GM19372 (cell line): ENCODE results near the gene SLC25A22.

Experiments used
- ATAC-seq: cut with Tn5 transposase; IDR thresholded peaks from one replicate; pipeline ENCODE4 v1.9.1; 2021; ENCODE audit warnings: mild to moderate bottlenecking, low read depth, moderate library complexity; ENCODE audit not compliant: unreplicated experiment

The SLC25A22 gene

DNA sequence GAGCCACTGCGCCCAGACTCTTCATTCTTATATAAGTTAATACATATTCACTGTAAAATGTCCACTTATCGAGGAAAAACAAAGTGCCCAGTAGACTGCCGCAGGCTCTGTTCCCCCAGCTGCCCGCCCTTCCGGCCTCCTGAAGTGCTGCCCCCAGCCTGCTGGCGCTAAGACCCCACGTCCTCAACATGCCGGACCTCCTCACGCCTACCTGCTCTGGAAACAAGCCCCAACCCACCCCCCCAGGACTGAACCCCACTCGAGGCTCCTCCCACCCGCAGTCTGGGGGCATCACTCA lies 21.9 kb downstream of the SLC25A22 start:
- ATAC-seq: no peak

DNA sequence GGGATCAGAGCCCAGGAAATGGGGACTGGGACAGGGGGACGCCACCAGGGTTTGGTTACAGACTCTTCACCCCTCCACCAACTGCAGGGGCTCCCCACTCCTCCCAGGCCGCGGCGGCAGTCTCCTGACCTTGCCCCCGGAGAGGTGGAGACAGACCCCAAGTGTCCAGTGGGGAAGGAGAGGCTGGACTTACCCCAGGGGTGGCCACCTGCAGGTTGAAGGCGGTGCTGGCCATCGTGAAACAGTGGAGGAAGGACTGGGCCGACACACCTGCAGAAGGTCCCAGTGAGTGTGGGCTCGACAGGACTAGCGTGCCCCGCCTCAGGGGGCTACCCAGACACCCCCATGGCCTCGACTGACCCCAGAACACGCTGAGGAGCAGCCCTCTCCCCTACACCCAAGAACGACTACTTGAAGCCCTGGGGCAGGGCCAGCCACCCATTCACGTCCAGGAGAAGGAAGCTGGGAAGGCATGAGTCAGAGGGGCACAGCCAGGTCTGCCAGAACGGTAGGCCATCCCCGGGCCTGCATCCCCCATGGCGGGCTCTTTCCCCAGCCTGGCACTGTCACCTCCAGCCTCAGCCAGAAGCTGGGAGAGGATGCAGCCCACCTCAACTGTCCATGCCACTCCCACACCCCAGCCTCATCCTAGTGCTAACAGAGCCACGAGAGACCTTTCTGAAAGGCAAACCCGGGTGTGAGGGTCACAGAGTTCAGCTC lies 23.0 kb downstream of the SLC25A22 start:
- no peak for ATAC-seq

- ATAC-seq: no peak
Observed at GRCh38 chr11:773830-774229, 24.3 kb downstream of the SLC25A22 start.

DNA sequence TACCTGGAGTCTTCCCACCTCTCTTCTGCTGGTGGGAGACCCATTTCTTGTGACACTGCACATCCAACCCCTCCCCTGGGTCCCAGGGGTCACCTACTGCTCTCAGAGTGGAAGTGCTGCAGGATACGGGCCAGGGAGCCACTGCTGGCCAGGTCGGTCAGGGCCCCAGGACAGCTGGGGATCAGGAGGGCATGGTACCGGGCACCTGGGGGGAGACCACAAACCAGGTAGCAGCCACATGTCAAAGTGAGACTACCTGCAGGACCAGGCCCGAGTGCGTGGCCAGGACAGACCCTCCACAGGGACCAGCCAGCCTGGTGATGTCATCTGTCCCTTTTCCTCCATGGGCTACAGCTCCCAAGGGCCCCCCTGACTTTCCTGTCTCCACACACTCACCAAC lies 24.7 kb downstream of the SLC25A22 start:
- ATAC-seq: no peak

GRCh38 chr11:772429-773390 lies 25.4 kb downstream of the SLC25A22 start:
- no peak for ATAC-seq

GRCh38 chr11:771617-772204 lies 26.4 kb downstream of the SLC25A22 start:
- ATAC-seq: no peak

GRCh38 chr11:770642-771616 lies 27.2 kb downstream of the SLC25A22 start:
- no peak for ATAC-seq

DNA sequence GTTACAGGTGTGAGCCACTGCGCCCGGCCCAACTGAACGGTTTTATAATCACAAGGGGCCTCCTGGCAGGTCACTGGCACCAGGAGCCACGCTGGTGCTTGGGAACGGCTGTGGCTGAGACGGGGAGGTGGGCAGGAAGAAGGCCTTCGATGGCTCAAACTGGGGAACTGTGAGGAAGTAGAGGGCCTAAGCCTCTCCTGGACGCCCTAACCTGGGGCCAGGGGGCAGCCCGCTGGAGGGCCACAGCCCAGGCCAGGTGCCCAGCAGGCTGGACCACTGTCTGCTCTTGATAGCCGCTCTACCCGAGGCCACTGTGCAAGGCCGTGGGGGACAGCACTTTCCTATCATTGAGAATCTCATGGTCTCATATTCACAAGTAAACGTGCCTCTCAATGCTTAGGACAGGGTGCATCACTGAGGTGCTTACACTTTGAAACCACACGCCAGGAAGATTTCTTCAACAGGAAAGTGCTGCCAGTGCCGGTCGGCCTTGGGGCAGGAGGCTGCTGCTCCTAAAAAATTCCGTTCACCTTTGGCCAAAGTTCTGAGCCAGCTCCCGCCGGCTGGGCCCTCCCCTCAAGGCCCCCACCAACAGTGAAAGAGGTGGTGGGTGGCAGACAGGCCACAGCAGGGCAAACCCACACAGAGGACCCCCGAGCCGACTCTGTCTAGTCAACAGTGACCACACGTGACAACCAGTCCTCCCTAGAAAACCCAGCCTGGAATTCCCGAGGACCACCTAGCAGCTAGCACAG lies 28.0 kb downstream of the SLC25A22 start:
- ATAC-seq: no peak

GRCh38 chr11:767238-767637 lies 30.8 kb downstream of the SLC25A22 start:
- no peak for ATAC-seq

DNA sequence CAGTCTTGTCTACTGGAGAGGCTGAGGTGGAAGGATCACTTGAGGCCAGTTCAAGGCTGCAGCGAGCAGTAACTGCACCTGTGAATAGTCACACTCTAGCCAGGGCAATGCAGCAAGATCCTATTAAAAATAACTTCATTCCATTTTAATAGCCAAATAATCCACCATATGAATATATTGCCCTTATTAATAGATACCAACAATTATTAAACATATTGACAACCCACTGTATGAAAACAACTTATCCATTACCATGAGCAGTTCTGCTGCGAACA lies 31.2 kb downstream of the SLC25A22 start:
- ATAC-seq: no peak

- ATAC-seq: no peak
Observed at GRCh38 chr11:766106-766935, 31.8 kb downstream of the SLC25A22 start.

GRCh38 chr11:765802-766091 lies 32.3 kb downstream of the SLC25A22 start:
- ATAC-seq: no peak

DNA sequence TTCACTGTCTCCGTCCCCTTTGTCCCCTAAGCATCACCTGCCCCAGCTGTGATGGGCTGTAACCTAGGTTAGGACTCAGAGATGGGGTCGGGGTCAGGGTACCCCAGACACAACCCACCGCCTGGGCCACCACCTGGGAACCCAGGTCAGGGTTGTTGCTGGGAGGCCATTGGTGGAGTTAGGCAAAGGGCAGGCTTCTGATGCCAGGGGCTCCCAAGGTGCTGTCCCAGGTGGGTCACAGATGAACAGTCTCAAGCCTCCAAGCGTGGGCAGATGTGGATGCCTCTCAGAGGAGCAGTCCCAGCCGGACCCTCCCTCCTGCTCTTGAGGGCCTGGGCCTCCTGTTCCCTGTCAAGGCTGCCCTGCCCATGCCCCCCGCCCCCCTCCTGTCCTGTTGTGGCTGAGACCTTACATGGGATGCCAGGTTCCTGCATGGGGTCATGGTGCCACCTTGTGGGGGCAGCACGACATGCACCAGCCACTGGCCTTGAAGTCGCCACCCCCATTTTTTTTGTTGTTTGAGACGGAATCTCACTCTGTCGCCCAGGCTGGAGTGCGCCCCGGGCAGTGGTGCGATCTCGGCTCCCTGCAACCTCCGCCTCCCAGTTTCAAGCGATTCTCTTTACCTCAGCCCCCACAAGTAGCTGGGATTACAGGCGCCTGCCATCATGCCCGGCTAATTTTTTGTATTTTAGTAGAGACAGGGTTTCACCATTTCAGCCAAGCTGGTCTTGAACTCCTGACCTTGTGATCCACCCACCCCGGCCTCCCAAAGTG lies 32.9 kb downstream of the SLC25A22 start:
- no peak for ATAC-seq

- no peak for ATAC-seq
Observed at GRCh38 chr11:764322-765024, 33.6 kb downstream of the SLC25A22 start.

DNA sequence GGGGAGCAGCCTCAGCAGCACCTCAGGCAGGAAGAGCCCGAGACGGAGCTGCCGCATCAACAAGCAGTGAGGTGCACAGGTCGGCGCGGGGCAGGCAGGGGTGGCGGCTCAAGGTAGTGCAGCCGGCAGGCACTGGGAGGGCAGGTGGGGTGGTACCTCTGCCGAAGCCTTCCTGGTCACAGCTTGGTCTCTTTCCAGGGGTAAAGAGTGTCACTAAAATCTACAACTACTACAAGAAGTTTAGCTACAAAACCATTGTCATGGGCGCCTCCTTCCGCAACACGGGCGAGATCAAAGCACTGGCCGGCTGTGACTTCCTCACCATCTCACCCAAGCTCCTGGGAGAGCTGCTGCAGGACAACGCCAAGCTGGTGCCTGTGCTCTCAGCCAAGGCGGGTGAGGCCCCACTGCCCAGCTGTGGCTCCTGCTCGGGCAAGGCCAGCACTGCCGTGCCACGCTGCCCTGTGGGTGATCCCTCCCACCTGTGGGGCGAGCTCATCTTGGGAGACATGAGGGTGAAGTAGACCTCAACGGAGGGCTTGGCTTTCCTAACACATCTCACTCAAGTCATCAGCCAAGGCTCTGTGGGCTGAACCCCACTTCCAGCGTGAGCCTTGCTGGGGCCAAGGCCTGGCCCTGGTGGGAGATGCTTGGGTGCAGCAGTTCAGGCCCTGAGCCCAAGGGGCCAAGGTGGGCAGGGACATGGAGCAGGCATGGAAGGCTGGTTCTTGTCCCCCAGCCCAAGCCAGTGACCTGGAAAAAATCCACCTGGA lies 34.3 kb downstream of the SLC25A22 start:
- no peak for ATAC-seq

- ATAC-seq: no peak
Observed at GRCh38 chr11:763073-763463, 35.0 kb downstream of the SLC25A22 start.

DNA sequence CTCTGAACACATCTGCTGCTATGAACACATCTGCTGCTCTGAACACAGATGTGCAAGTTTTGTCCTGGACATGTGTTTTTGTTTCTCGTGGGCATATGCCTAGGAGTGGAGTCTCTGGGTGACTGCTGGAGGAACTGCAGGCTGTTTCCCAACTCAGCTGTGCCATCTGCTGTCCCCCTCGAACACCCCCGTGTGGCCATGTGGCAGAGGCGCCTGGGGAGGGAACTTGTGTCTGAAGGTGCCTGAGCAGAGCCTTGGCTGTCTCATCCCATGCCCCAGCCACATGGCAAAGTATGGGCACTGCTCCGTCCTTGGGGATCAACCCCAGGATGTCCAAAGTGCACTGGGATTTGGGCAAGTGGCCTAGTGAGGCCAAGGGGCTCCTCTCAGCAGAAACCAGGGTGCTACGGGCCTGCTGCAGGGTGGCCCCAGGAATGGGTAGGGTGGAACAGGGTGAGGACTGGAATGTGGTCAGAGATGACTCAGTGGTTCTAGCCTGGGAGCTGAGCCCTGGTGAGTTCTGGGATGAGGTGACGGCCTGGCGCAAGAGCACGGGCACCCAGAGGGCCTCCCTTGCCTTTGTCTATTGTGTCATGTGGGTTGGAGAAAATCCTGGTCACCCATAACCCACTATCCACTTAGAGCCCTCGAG lies 35.5 kb downstream of the SLC25A22 start:
- ATAC-seq: no peak
